Left kidney (tissue), 2 donors: ENCODE data around the gene TTC7B. TPM values are rescaled to one million over a fixed set of nuclear protein-coding genes. Genes with fewer than 3 reads are reported as not detected.
A peak's percentile ranks its signal among the peaks of the same experiment; 100 is the strongest.
"Not testable (repeated sequence)": the region's sequence is repeated elsewhere in the genome, so short reads cannot be mapped to it uniquely, and the experiment has no call there.

Source experiments
- DNase-seq: peaks from one replicate; pipeline ENCODE4 v3.0.0-alpha.2; 2013
- polyA plus RNA-seq: library from polyadenylated mRNA; unstranded; fragments of 120-200 nt; gene quantifications from one replicate; pipeline ENCODE4 v1.2.1, GENCODE V29; 2013; ENCODE audit not compliant: insufficient read length

TTC7B gene
- polyA plus RNA-seq, 1 donor: 46.4 TPM

DNA sequence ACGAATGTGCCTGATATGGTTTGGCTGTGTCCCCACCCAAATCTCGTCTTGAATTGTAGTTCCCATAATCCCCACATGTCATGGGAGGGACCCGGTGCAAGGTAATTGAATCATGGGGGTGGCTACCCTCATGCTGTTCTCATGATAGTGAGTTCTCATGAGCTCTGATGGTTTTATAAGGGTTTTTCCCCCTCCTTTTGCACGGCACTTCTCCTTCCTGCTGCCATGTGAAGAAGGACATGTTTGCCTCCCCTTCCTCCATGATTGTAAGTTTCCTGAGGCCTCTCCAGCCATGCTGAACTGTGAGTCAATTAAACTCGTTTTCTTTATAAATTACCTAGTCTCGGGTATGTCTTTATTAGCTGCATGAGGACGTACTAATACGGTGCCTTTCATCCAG lies 289.7 kb downstream of the TTC7B start:
- not testable (repeated sequence) for DNase-seq

DNA sequence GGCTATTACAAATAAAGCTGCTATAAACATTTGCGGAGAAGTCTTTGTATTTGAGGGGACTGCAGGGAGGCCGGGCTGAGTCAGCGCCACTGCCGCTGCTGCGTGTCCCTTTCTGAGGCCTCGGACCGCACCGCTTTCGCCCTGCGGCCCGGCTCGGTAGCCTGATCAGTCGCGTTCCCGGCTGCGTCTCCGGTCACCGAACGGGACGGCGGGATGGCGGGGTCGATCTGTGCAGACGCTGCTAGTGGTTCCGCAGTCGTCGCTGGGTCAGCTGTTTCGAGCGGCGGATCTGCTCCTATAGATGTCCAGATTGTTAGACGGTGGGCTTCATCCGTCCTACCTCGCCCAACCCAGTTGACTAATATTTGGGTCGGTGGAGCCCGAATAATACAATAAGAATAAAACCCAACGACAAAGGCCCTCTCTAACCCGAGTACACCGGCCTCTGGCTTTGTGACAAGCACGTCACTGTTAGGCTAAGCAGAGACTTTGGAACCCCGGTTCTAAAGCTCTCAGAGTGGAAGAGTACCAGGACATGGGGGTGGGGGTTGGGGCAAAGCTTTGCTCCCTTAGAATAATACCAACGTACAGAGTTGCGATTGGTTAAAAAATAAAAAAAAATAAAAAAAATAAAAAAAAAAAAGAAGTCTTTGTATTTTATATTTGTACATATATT lies 290.7 kb downstream of the TTC7B start:
- not testable (repeated sequence) for DNase-seq

DNA sequence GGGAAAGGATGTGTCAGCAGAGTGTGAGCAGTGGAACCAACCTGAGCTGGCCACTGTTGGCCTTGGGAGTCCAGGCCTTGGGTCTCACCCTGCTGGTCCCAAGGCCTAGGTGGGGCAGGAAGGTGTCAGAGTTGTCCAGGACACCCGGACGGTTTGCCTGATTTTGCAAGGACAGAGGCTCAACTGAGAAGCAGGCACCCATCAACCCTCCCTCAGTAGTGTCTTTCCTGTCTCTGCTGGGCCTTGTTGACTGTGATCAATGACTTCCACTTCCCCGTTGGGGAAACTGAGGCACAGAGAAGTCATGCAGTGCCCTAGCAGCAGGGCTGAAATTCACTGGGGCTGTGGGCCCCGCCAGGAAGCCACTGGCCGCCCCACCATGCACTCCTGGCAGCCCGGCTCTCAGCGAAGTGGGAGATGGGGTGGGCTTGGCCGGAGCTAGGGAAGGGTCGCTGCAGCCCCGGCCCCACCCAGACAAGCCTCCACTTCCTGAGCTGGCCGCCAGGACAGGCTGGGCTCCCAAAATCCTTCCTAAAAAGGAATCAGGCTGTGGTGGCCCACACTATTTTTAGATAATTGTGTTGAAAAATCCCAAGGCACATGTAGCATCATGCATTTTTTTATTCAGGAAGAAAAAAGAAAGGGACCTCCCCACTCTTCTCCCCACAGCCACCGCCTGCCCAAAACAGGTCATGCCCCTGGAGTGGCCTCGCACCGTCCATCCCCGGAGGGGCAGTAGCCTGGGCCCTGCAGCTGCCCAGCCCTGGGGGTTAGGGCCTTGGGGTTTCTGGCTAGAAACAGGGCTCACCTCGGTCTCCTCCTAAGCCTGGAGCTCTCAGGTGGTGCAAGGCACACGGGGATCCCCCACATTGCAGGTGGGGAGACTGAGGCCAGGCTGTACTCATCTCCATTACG lies 292.0 kb downstream of the TTC7B start:
- no peak for DNase-seq

DNA sequence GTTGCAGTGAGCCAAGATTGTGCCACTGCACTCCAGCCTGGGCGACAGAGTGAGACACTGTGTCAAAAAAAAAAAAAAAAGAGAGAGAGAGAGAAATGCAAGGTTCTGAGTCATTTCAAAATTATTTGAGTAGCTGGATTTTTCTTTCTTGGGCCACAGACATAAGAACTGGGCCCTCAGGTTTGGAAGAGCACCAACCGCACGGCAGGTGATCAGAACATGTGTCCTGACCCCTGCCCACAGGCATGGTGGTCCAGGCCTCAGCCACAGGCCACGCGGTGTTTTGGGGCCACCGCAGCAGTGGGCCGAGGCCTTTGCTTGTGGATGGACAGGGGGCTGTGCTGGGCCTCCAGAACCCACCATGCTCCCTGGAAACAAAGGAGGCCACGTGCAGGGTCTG lies 292.7 kb downstream of the TTC7B start:
- DNase-seq: no peak

DNA sequence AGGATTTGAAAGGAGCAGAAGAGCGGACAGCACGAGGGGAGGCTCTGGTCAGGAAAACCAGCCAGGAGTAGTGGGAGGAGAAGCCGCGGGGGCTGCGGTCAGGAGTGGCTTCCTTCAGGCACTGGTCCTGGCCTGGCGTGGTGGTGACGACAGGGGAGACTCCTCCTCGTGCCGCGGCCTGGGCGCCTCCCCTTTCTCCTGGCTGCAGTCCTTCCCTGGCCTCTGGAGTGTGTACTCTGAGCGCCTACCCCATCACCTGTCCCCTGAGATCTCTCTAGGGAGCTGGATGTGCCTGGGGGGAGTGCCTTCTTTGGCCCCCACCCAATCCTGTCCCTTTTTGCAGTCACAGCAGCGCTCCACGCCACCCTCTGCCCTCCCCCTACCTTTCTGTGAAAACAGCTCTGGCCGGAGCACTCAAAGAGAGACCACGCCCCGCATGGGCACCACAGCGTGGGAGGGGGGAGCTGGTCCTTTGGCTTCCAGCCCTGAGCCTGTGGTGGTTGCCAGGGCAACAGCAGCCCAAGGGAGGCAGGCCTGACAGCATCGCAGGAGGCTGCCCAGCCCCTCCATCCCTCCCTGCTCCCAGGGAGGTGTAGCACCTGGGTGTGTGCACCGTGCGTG lies 293.5 kb downstream of the TTC7B start:
- DNase-seq: peak; percentile 63

DNA sequence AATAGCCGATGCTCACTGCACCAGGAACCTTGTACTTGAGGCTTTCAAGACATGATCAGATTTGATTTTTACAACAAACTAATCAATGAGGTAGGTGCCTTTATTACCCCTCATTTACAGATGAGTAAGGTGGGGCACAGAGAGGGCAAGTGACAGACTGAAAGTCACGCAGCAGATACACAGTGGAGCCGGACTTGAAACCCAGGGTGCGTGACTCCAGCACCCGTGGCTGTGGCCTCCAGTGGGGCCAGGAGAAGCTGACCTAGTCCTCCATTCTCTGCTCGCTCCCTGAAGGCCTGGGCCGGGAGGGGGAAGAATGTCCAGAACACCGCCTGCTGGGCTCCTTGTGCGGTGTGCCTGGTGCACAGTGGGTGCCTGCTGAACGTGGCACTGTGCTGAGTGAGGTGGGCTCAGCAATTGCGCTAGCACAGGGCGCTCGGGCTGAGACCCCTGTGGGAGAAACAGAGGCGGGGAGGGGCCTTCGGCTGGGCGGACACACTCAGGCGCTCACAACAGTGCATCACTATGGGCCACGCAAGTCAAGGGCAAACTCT lies 294.2 kb downstream of the TTC7B start:
- no peak for DNase-seq

DNA sequence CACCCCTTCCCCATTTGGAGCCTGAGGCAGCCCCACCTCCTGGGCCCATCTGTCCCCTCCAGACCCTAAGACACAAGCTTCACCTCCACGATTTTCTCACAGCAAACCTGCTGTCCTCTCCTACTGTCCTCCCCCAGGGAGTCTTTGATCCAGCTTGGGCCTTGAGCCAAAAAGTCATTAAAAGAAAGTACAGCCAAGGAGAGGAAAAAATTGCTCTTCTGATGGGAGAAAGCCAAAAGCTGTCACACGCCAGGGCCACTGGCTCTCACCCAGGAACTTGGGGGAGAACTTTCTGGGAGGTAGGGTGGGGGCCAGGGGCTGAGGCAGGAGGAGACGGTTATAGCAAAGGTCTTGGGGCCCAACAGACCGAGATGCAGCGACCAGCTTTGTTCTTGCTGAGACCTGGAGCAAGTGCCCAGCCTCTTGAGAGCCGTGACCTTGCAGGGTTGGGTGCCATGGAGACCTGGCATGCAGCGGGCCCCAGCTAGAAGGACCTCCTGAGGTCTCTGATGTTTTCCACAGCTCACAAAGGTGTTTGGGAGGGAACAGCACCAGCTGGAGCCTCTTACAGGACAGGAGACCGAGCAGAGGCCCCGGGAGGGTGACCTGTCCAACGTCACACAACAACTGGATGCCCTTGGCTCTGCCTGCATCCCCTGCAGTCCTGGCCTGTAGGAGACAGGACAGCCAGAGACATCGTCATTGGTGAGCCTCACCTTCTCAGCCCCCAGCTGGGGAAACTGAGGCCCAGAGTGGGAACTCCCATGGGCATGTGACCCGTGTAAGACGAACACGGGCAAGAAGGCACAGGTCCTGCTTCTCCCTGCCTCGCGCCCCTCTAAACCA lies 294.9 kb downstream of the TTC7B start:
- no peak for DNase-seq

DNA sequence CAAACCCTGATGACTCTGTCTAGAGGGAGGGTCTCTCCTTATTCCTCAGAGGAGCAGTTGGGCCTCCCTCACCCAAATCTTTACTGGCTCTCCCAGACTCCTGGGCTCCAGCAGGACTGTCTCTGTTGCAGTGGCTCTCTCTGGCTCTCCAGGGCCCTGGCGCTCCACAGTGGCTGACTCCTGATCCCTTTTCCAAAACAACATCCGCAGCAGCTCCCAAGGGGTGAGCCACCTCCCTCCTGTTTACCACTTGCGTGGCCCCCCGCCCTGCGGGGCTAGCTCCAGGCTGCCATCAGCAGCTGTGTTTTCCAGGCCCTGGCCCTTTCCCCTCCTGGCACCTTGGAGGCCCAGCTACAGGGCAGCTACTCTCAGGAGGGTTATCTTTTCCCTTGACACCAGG lies 295.9 kb downstream of the TTC7B start:
- no peak for DNase-seq

DNA sequence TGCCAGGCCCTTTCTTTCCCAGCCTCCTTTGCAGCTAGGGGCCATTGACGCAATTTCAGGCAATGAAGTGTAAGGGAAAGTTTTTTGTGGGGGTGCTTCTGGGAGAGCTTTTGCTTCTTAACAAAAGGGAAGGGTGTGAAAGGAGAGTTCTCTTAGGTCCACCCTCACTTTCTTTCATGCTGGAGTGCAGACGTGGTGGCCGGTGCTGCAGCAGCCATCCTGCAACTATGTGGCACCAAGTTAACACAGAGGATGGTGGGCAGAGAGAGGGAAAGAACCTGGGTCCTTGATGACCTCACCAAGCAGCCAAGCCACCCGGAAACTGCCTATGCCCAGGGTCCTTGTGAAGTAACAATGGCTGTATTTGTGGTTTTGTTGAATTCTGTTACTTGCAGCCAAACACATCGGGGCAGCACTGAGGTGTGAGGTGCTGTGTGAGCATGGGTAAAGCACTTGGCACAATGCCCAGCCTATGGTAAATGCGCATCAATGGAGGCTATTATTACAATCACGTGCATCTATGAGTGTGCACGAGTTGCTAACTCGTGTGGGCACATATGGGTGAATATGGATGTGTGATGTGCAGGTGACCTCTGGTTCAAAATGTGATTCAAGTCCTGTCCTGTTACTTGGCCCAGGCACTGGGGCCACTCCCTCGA lies 296.8 kb downstream of the TTC7B start:
- no peak for DNase-seq

DNA sequence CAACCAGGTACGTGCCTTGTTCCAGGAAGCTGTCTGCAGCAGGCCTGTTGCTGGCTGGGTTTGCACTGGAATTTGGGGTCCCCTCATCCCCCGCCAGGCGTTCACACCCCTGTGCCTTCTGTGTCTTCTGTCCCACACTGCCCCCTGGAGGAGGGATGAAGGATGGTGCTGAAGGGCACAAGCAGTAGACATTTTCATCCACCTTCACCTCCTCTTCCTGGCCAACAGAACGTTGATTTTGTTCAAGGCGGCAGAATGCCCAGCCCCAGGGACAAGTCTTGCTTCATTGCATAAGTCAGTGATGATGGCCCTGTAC lies 297.3 kb downstream of the TTC7B start:
- no peak for DNase-seq

DNA sequence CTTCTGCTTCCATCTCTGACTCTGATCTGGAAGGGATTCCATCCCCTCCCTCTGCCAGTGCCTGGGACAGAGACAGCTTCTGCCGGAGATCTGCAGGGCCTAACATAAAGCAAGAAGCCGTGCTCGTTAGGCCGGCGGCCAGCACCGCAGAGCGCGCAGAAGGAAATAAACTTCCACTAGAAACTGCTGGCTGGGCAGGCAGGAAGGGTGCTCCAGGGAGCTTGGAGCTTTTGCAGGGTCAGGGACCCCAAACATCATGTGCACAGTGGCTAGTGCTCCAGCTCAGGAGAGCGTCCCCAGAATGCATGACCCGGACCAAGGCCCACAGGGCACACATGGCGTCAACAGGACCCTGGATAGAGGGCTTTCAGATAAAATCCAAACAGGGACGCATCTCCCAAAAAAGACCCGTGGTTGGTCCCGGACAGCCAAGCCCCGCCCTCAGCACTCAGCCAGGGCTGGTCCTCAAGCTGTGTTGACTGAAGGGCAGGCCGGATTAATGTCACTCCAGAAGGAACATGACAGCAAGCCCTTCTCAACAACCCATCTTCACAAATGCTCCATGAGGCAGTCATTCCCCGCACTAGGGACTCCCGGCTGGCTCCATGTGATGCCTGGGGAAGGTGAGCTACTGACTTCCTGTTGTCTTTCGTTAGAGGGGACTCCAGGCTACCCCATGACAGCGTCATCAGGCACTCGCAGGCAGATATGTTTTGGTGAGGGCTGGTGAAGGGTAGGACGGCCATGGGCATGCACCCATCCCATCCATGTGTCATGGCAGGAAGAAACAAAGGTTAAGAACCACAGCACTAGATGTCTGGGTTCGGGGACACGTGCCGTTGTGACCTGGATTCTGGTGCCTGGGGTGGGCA lies 297.9 kb downstream of the TTC7B start:
- no peak for DNase-seq

DNA sequence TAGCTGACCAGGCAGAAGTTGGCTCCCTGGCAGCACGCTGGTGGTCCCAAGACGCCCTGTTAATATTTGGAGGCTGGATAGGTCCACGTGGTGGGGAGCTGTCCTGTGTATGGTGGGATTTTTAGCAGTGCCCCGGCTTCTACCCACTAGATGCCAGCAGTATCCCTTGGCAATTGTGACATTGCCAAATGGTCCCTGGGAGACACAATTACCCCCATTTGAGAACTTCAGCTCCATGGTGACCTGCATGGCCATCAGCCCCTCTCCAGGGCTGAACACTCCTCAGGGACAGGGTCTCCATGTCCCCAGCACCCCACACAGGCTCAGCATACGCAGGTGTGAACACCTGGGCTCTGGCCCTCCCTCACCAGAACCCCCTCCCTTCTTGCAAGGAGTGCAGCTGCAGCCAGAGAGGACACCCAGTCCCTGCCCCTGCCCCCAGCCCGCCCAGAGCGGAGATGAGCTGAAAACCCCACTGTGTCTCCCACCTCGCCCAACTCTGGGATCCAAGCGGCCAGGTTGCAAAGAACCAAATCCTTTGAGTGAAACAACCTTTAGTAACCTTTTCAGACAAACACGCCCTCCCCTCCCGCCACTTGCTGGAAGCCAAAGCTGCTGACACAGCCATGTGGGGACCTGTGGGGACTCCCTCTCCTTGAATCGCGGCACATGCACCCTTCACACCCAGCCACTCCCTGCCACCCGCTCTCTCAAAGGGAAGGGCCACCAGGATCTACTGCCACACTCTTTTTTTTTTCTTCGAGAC lies 299.0 kb downstream of the TTC7B start:
- no peak for DNase-seq

DNA sequence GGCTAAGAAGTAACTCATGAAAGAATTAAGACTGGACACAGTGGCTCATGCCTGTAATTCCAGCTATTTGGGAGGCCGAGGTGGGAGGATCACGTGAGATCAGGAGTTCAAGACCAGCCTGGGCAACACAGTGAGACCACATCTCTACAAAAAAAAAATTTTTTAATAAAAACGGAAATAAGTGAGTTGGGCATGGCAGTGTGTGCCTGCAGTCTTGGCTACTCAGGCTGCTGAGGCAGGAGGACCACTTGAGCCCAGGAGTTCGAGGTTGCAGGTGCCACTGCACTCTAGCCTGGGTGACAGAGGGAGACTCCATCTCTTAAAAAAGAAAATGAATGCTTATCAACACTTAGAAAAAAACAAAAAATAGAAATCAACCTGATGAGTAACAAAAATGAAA lies 301.7 kb downstream of the TTC7B start:
- no peak for DNase-seq

DNA sequence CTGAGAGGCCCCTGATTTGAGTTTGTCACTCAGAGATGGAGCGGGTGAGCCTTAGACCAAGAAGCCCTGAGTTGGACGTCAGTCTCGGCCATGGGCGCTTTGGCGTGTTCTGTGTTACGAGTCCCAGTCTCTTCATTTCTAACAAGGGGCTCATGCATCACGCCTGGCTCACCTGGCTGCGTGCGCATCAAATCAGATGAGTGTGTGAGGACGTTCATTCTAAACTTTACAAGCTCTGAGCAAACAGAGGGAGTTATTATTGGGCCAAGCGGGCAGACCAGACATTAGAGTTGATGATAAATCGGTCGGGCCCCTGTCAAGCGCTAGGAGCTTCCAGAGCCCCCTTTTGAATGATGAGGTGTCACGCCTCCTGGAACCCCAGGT lies 302.2 kb downstream of the TTC7B start:
- no peak for DNase-seq

DNA sequence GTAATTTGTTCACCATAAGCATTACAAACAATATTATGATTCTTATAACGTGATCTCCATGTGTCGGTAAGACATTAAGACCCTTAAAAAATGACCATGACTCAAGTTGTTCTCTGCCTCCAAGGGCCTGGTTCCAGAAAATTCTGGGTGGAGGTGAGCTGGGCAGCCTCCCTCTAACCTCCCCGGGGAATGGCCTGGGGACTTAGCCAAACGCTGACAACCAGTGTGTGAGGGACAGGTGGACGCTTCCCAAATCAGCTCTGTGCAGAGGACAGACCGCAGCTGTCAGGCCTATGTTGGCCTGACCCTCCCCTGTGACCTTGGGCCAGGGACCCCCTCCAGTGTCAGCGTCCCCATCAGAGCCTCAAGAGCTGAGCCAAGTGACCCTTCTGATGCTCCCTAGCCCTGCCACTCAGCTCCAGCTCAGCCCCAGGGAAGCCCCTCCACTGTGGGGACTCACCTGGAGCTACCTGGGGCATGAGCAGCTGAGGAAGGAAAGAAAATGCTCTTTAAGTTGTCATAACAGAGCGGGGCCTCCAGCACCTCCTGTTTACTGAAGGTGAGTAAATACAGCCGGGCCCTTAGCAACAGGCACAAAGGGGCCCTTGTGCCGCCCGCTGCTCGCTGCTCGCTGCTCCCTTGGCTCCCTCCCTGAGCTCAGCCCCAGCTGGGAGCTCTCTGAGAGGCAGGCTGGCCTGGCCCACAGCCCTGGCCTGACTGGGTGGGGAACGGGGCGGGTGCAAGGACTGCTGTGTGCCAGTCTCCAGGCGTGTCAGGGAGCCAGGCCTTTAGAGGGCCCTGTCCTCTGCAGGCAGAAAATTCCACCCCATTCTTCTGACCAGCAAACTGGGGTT lies 302.8 kb downstream of the TTC7B start:
- DNase-seq: no peak

DNA sequence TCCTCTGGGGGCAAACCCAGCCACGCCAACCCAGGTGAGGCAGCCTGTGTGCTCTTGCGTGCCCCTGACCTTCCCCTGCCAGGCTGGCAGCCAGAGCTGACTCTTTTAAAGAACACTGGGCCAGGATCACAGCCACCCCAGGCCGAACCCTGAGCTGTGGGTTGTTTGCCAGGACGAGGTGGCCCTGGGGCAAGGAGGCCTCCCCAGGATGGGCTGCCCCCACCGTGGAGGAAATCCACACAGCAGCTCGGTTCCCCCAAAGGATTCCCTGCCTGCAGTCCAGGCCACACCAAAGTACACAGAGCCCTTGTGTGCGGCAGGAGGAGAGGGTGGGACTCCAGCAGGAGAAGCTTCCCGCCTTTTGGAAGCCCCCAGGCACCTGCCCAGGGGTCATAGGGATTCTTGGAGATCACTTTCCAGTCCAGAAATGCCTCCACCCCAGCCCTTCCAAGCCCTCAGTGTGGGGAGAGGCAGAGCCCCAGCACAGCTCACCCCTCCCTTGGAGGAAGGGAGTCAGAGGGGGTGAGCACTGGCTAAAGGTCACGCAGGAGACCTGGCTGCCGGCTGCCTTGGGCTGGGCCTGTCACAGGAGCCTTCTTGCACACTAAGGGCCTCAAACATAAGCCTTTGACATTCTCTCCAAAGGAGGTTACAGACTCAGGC lies 303.8 kb downstream of the TTC7B start:
- DNase-seq: no peak

DNA sequence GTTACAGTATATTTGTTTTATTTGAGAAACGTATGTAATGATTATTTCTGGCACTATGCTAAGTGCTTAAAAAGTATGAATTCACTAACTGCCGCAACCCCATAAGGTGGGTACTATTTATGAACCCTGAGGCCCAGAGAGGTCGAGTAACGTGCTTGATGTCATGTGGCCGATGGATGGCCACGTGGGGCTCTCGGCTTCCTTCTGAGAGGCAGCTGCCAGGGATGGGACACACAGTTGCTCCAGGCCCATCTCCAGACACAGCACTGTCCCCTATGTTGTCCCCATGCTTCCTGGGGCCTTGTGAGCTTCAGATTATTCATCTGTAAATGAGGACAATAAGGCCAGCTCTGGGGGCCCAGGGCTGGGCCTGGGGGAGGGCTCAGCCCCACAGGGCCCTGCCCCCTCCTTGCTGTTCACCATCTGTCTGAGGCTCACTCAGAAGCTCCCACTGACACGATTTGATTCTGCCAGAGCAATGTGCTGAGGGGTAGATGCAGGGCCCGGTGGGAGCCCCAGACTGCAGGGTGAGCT lies 304.4 kb downstream of the TTC7B start:
- DNase-seq: no peak

DNA sequence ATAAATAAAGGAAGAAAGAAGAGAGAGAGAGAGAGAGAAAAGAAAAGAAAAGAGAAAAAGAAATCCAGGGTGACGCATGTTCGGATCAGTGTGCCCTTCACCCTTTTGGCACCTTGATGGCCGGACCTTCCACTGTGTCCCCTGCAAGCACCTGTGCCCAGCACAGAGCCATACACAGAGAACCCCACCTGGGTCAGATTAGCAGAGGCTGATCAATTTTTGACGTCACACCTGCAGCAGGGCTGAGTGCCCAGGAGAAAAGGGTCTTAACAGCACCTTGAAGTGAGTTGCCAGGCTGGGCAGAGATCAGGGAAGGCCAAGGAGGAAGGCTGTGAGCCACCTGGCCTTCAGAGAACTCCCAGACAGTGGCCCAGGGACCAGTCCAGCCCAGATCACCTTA lies 305.0 kb downstream of the TTC7B start:
- DNase-seq: no peak
